ENCODE measurements around the gene ATG10.
"Not testable (repeated sequence)": the region's sequence is repeated elsewhere in the genome, so short reads cannot be mapped to it uniquely, and the experiment has no call there.

The ATG10 gene

DNA sequence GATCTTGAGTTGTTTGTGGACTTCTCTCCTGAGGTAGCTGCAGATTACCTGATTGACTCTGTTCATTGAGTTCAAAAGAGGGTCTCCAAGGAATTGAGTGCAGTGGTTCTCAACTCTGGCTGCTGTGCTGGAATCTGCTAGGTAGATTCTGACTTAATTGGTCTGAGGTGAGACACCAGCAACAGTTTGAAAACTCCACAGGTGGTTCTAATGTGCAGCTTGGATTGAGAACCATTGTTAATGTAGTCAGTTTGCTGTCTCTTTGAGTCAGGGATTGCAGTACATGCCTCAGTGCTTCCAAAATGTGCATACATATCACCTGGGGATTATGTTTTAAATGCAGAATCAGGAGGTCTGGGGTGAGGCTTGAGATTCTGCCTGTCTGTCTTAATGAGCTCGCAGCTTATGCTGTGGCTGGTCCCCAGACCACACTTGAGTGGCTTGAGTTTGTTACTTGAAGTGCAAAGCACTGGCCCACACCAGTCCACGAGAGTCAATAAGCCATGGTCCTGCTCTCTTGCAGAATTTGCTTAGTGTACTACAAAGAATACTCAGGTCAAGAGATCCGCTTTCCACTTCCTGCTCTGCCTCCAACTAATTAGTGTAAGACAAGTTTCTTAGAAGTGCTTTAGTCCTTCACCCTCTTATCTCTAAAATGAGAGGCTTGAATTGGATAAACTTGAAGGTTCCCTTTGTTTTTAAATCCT is 82.3 kb downstream of the ATG10 start:
- DNase-seq (ENCODE audit: low spot score), result no peak

DNA sequence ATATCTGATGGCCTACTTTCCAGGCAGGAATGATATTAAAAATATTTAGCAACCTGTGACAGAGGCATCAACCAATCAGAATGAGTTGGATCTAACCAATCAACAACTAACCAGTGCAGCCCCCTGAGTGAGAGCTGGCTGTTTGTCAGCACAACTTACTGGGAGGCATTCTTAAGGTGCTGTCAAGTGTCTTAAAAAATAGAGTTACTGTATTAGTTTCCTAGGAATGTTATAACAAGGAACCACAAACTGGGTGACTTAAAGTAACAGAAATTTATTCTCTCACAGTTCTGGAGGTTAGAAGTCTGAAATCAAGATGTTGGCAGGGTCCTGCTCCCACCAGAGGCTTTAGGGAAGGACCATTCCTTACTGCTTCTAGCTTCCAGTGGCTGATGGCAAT is 85.2 kb downstream of the ATG10 start:
- DNase-seq (ENCODE audit: low spot score), result no peak

DNA sequence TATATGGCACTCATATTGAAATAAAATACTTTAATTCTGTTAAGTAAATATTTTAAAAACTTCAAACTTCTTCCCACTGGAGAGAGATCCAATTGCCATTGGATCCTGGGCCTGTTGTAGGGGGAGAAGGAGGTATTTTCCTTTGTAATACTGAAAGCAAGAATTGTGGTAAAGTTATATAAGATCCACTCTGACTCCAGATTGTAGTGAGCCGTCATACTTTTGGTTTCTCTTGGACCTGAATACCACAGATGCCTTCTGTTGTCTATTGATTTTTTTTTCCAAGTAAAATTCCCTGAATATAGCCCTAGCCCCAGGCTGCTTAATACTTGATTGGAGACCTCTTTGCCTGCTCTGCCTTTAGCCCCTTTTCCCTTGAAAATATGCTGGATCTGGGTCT is 86.9 kb downstream of the ATG10 start:
- DNase-seq (ENCODE audit: low spot score), result no peak

DNA sequence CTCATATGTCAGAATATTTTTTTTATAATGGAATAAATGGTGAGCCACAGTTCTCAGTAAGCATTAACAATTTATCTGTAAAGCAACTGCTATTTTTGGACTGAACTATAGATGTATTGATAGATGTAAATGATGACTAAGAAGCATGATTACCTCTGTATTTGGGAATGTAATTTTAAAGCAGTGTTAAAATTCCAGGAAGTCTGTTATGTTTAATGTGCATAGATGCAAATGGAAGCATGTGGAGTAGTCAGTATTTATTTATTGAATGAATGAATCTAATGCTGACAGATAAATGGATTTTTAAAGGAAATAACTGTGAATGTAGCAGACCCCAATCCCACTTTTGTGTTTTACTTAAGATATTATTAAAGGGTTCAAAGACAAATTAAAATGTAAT is 95.0 kb downstream of the ATG10 start:
- DNase-seq (ENCODE audit: low spot score), result no peak

DNA sequence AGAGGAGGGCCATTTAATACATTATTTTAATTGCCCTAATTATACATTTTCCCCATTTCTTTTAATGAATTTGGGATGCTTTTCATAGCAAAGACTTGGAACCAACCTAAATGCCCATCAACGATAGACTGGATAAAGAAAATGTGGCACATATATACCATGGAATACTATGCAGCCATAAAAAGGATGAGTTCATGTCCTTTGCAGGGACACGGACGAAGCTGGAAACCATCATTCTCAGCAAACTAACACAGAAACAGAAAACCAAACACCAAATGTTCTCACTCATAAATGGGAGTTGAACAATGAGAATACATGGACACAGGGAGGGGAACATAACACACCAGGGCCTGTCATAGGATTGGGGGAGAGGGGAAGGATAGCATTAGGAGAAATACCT is 96.2 kb downstream of the ATG10 start:
- not testable (repeated sequence) for DNase-seq (ENCODE audit: low spot score)

DNA sequence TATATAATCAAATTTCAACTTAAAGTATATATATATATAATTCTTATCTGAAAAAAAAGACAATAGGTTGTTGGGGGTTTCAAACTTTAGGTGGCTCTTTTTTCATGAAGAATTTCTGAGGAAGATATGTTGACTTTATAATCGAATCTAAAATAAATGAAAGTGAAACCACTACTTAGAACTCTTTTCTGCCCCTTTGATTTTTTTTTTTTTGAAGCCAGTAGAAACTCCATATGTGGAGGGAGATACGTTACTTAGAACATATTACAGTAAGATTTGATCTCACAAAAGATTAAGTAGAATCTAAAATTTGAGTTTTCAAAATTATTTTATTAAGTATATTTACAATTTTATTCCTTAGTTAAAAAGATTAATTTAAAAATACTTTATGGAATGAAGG is 96.9 kb downstream of the ATG10 start:
- no peak for DNase-seq (ENCODE audit: low spot score)

DNA sequence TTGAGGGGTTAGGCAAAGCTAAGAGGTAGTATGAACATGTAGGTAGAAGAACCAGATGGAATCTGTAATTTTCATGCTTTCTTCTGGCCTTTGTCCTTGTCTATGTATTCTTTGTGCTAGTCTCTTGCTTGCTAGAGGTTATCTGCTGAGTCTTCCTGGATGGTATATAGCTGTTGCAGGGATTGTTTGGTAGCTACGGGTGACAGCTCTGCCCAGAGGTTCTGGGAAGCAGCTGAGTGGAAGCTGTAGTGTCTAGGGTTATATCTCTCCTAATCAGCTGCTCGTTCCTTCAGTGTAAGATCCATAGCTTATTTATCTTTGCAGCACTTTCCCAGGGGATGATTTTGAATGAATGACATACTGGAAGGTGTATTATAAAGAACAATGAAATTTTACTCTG is 100.3 kb downstream of the ATG10 start:
- no peak for DNase-seq (ENCODE audit: low spot score)

DNA sequence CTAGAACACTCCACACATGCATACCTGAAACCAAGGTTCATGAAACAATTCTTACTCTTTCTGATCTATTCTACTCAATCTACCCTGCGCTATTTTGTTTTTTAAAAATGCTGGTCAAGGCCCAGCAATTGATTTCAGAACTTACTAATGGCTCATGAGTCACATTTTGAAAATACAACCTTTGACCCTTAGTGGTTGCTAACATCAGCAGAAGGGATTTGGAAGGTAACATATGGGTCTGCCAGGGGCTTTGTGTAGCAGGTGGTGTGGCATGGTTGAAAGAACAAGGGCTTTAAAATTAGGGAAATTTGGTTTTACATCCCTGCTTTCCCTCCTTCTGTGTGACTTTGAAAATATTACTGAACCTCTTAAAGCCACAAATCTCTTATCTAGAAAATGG is 101.4 kb downstream of the ATG10 start:
- DNase-seq (ENCODE audit: low spot score), result no peak

DNA sequence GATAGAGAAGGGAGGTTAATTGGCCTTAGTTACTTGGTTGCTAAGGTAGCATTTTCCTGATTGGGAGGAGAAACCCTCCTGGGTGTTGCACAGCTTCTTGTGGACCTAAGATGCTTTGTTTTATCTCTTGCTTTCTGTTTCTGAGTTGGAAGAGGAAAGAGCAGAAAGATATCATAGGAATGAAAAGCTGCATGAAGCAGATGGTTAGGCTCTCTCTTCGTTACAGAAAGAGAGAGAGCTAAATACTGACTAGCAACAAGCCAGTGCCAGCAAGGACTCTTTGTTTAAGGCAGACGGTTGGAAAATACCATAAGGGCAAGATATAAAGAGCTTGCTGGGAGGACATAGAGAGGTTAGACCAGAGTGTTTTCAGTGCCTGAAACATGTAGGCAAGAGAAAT is 103.1 kb downstream of the ATG10 start:
- DNase-seq (ENCODE audit: low spot score), result no peak

DNA sequence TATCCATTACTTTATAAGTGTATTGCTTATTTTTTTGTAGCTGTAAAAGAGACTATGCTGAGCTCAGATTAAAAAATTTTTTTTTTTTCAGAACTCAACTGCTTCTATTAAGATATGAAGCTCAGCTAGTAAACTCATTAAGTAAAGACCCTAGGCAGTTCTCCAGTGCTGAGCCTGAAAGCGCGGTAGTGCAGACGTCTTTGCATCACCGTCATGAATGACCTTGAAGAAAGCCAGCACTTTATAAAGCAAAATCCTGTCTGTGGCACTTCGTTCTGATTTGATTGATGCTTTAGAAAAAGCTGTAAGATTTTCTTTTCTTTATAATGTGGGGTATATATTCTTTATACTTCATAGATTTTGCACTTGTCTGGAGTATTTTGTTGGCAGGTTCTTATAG is 105.7 kb downstream of the ATG10 start:
- no peak for DNase-seq (ENCODE audit: low spot score)

DNA sequence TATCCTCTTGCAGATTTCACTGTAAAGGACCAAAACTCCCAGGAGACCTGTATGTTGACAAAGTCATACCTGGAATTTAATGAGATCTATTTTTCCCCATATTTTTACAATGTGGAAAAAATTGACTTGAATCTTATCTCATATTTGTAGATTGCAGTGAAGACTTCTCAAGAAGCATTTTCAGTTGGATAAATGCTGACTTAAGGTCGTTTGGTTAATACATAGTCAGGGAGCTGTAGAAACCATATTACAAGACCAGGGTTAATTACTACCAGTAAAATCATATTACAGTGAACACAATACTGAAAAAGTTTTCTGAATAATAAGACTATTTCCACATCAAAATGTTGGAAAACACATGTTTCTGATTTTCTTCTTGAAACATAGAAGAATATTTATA is 119.8 kb downstream of the ATG10 start:
- no peak for DNase-seq (ENCODE audit: low spot score)

DNA sequence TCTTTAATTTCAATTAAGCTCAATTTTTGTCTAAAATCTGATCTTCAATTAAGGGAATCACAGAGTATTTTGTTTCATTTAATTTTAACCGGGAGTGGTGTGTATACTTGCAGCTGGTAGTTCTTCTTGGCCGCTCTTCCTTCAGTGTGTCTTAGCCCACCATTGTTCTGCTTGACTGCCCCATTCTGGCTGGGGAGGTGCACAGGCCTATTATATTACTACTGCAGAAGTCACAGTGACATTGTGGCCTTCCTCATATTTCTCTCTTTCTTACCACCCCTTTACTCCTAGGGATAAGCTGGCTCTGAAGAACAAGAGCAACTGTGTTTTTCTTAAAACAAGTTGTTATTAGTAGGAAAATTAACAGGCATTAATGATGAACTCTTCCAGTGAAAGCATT is 123.7 kb downstream of the ATG10 start:
- DNase-seq (ENCODE audit: low spot score), result no peak

DNA sequence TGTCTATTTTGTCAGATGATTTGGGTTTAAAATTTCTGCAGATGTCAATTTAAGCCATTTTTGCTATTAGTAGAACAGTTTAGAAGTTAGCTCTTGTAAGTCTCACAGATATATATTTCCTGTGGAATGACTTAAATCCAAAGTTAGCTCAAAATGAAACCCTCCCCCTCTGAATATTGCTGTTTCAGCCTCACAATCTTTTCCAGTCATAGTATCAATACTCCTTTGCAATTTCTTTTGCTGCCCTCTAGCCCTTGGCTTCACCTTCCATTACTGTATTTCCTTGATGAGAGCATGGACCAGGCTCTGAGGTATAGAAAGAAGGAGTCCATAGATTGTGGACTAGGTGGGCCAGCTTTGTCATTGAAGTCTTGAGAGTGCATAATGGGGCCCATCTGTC is 124.4 kb downstream of the ATG10 start:
- no peak for DNase-seq (ENCODE audit: low spot score)

DNA sequence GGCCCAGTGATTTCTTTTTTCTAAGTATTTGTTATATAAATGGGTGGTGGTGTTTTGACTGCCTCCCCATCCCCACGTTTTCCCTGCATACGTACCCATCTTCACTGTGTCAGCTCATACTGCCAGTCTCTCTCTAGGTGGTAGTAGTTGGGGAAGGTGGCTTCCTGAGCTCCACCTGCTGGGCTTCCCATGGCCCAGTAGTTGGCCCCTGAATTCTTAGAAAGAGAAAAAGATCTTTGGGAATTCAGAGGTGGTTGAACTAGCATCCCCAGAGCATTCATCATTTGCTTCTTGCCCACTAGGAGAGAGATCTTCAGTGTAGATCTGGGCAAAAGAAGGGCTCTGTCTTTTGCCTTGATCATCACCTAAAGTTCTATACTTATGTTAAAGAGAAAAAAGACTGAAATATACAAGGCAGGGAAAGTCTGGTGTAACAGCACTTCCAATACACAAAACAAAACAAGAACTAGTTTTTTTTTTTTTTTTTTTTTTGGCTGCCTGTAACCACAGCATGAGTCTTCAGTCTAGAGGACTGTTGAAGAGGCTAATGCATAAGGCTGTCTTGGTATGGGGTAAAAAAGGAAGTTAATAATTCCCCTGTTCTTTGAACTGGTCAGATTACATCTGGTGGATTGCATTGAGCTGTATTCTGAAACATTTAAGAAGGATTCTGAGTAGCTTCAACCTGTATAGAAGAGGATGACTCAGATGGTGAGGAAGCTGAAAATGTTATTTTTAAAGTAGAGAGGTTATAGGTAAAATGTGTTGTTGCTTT is 128.7 kb downstream of the ATG10 start:
- no peak for DNase-seq (ENCODE audit: low spot score)

DNA sequence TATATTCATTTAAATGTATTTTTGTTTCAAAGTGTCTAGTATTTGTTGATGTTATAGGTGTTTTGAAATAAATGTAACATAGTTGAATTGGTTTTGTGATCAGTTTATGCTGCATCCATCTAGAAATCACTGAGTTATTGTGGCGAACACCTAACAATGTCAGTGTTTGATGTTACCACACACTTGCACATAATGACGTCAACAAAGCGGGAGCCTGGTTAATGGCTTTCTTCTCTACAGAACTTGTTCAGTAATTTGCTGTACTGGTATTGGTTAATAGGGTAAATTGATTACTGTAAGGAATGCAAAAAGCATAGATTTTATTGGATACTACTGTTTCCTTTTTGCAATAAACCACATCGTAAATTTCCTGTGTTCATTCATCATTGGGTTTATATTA is 133.0 kb downstream of the ATG10 start:
- no peak for DNase-seq (ENCODE audit: low spot score)

DNA sequence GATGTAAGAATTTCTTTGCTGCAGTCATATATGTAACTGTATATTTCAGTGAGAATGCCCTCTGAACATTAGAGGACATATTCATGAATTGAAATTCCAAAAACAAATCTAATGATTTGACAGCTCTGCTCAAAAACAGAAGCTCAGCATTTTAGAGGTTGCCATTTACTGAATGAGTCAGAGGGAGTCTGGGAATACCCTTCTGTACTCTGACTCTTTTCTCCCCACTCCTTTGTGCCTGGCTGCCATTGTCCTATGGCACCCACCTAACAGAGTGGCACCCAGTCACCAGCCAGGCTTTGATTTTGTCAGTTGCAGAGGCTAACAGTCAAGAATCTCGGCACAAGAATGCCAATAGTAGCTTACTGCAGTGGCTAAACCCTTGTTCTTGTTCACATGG is 133.6 kb downstream of the ATG10 start:
- no peak for DNase-seq (ENCODE audit: low spot score)

DNA sequence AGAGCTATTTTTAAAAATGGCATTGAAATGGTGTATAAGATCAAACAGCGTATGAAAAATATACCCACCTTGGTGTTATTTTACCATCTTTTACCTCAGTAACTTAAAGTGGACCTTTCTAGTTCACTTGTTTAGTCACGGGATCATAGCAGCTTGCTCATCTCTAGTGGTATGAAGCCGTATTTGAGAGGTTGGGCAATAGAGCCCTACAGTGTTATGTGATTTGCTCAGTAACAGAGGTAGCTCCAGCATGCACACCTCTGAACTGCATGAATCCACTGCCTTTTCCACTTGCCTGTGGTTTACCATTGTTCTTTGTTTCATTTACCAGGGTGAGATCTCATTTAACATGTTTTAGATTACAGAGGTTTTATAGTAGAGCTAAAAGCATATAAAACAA is 134.4 kb downstream of the ATG10 start:
- DNase-seq (ENCODE audit: low spot score), result no peak

DNA sequence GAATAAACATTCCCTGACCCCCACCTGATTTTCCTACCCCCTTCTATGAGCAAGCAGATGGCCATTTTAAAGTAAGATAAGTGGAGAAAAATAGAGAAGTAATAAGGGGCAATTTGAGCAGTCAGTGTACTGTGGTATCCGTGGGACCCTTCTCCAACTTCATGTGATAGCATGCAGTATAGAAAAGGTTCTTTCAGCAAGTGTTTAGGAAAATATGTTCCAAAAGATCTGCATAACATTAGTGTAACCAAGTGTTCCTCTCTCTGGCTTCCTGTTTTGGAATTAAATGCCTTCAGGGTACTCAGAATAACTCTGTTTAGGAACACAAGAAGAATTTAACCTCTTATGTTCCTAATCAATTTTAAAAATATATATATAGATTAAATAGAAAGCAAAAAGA is 134.9 kb downstream of the ATG10 start:
- no peak for DNase-seq (ENCODE audit: low spot score)

DNA sequence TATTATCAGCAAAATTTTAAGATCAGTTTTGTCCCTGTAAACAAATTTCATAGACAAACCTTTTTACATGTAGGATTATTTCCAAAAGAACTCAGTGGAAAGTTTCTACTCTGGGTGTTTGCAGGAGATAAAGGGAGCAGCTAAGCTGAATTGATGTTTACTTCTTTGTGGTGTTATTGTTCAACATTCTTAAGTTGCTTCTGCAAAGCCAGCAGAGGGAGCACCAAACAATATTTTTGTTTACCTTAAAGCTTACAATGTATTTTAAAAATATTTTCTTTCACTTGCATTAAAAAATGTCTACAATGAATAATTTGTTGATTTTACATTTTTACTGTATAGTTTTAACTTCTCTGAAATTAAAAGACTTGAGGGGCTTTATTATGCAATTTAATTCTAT is 135.4 kb downstream of the ATG10 start:
- DNase-seq (ENCODE audit: low spot score), result no peak

DNA sequence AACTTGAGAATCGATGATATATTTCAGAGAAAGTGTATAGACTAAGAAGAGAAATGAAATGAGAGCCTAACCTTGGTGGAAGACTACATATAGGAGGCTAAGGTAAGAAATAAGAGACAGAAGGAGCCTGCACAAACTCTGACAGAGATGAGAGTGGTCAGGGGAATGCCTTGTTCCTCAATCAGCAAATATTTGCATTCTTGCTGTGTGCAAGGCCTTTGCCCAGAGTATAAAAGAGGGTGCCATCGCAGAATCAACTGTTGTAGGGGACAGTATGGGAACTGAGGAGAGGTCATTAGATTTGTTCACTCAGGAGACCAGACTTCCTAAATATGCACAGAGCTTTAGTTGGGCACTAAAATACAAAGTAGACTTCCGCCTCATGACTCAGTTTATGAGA is 137.2 kb downstream of the ATG10 start:
- no peak for DNase-seq (ENCODE audit: low spot score)

DNA sequence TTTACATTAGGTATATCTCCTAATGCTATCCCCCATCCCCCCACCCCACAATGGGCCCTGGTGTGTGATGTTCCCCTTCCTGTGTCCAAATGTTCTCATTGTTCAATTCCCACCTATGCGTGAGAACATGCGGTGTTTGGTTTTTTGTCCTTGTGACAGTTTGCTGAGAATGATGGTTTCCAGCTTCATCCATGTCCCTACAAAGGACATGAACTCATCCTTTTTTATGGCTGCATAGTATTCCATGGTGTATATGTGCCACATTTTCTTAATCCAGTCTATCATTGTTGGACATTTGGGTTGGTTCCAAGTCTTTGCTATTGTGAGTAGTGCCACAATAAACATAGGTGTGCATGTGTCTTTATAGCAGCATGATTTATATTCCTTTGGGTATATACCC is 138.1 kb downstream of the ATG10 start:
- not testable (repeated sequence) for DNase-seq (ENCODE audit: low spot score)

DNA sequence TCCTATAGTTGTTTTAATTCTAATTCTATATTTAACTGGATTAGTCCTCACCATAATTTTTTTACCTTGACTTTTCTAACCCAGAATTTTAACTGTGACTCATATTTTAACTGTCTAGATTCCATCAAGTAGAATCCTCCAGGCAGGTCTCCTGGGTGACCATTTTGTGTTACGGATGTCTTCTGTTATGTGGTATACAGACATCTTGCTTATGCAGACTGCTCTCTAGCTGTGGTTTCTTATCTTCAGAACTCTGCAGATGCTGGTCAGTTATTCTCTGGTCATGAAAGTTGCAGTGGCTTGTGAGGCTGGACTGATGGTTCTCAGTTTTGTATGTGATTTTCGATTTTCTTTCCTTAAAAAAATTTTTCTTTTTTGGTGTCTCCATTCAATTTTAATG is 139.4 kb downstream of the ATG10 start:
- no peak for DNase-seq (ENCODE audit: low spot score)

DNA sequence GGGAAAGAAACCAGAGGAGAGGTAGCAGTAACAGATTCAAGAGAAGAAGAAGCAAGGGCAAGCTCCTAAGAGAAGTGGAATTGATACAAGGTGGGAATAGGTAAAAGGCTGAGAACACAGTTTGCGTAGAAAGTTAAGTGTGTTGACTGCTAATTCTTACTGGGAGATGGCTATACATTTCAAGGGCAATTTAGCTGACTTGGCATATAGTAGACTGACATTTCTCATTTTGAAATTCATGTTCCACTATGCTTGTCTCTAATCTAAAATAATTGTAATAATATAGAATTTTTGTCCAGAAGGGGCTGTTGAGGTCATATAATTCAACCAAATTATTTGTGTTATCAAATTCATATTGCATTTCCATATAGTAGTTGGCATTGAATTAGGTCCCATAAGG is 144.0 kb downstream of the ATG10 start:
- DNase-seq (ENCODE audit: low spot score), result no peak

DNA sequence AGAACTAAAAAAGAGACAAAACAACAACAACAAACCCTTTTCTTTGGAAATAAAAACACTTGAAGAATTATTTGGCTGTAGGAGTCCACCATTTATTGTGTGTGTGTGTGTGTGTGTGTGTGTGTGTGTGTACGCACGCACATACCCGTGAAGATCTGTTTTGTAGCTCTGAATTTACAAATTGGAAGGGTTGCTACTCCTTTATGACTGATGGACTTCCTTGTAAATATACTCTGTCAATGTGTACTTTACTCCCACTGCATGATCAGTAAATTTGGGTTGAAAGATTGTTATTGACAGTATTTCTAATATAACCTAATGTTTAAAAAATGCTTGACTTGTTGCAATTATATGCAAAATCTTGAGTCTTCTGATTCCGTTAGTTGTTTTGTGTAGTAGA is 148.1 kb downstream of the ATG10 start:
- no peak for DNase-seq (ENCODE audit: low spot score)
